HepG2 (cell line): ENCODE measurements around the gene CD68. TPM values are rescaled to one million over a fixed set of nuclear protein-coding genes. Genes with fewer than 3 reads are reported as not detected.
A peak's percentile ranks its signal among the peaks of the same experiment; 100 is the strongest.

Experiments used
- EED ChIP-seq: sonication (generic); formaldehyde crosslinking; IDR thresholded peaks from 2 replicates; pipeline ENCODE4 v1.5.0; 2020; ENCODE audit warnings: mild to moderate bottlenecking, missing genetic modification reagents
- HIVEP1 ChIP-seq: sonication (generic); formaldehyde crosslinking; IDR thresholded peaks from 2 replicates; pipeline ENCODE4 v1.4.0; 2020; ENCODE audit warnings: mild to moderate bottlenecking, missing genetic modification reagents
- HOXA7 ChIP-seq: sonication (generic); formaldehyde crosslinking; IDR thresholded peaks from 2 replicates; pipeline ENCODE4 v1.8.1; 2022; ENCODE audit warnings: mild to moderate bottlenecking, missing genetic modification reagents, moderate library complexity
- KLF13 ChIP-seq: sonication (generic); formaldehyde crosslinking; IDR thresholded peaks from 2 replicates; pipeline ENCODE4 v1.4.0; 2020; ENCODE audit warnings: mild to moderate bottlenecking, missing genetic modification reagents
- MAFF ChIP-seq: IDR thresholded peaks from 2 replicates; pipeline ENCODE4 v1.6.1; 2011; ENCODE audit warnings: low read depth, low read length, improper control_type of control experiment
- NFKBIZ ChIP-seq: IDR thresholded peaks from 2 replicates; pipeline ENCODE4 v1.6.1; 2018; ENCODE audit warnings: missing genetic modification reagents, missing compliant biosample characterization
- SAP130 ChIP-seq: IDR thresholded peaks from 2 replicates; pipeline ENCODE4 v1.6.1; 2016; ENCODE audit warnings: low read depth
- TBX3 ChIP-seq: fragments of 450-650 bp; IDR thresholded peaks from 2 replicates; pipeline ENCODE4 v1.6.1; 2017; ENCODE audit warnings: antibody characterized with exemption, mild to moderate bottlenecking, inconsistent platforms, borderline replicate concordance
- ZBTB20 ChIP-seq: sonication (generic); formaldehyde crosslinking; IDR thresholded peaks from 2 replicates; pipeline ENCODE4 v1.8.1; 2023; ENCODE audit warnings: missing genetic modification reagents, low read depth, mild to moderate bottlenecking, borderline replicate concordance
- ZBTB8A ChIP-seq: sonication (generic); formaldehyde crosslinking; IDR thresholded peaks from 2 replicates; pipeline ENCODE4 v1.4.0; 2020; ENCODE audit warnings: mild to moderate bottlenecking, low read depth, missing genetic modification reagents, borderline replicate concordance
- ZIK1 ChIP-seq: sonication (generic); formaldehyde crosslinking; IDR thresholded peaks from 2 replicates; pipeline ENCODE4 v1.5.0; 2020; ENCODE audit warnings: mild to moderate bottlenecking, low read depth, missing genetic modification reagents, borderline replicate concordance
- ZNF547 ChIP-seq: sonication (generic); formaldehyde crosslinking; IDR thresholded peaks from 2 replicates; pipeline ENCODE4 v1.5.1; 2020; ENCODE audit warnings: mild to moderate bottlenecking, missing genetic modification reagents
- ZNF549 ChIP-seq: sonication (generic); formaldehyde crosslinking; IDR thresholded peaks from 2 replicates; pipeline ENCODE4 v1.5.0; 2020; ENCODE audit warnings: missing genetic modification reagents
- ZNF605 ChIP-seq: sonication (generic); formaldehyde crosslinking; IDR thresholded peaks from 2 replicates; pipeline ENCODE4 v1.8.0; 2022; ENCODE audit warnings: mild to moderate bottlenecking, missing genetic modification reagents
- ZNF652 ChIP-seq: IDR thresholded peaks from 2 replicates; pipeline ENCODE4 v1.6.1; 2016; ENCODE audit warnings: low read depth, borderline replicate concordance
- ZNF660 ChIP-seq: sonication (generic); formaldehyde crosslinking; IDR thresholded peaks from 2 replicates; pipeline ENCODE4 v1.5.1; 2020; ENCODE audit warnings: mild to moderate bottlenecking, low read depth, missing genetic modification reagents, borderline replicate concordance
- ZNF788 ChIP-seq: sonication (generic); formaldehyde crosslinking; IDR thresholded peaks from 2 replicates; pipeline ENCODE4 v1.5.0; 2020; ENCODE audit warnings: mild to moderate bottlenecking, missing genetic modification reagents, borderline replicate concordance
- ZNF878 ChIP-seq: sonication (generic); formaldehyde crosslinking; IDR thresholded peaks from 2 replicates; pipeline ENCODE4 v1.8.1; 2023; ENCODE audit warnings: mild to moderate bottlenecking, missing genetic modification reagents, moderate library complexity
- polyA plus RNA-seq, 8 experiments: library from polyadenylated mRNA; depleted of rRNA in 3 of 8; stranded (reverse) in 7 of 8; unstranded in 1 of 8; fragments of >200 nt; fragmentation: Illumina TruSeq in 4 of 8; extraction: Trizol in 4 of 8; gene quantifications; 2 replicates each; pipeline versions ENCODE4 v1.2.1 to v1.2.3, GENCODE V29; 2011 to 2016; ENCODE audit warnings: low read depth in 4 of 8, missing spikeins in 1 of 8, mixed read lengths in 1 of 8; ENCODE audit not compliant: insufficient read depth in 1 of 8
- total RNA-seq, 5 experiments: library from RNA; depleted of rRNA; stranded (reverse); fragments of >200 nt; fragmentation: Illumina TruSeq; extraction: Trizol; gene quantifications; 2 replicates each; pipeline ENCODE4 v1.2.3, GENCODE V29; 2016; ENCODE audit warnings: low read depth in 1 of 5
- TF ChIP-seq, protein P1 (sequence below): IDR thresholded peaks from 2 replicates; pipeline ENCODE4 v1.4.0; 2020; ENCODE audit warnings: mild to moderate bottlenecking, missing genetic modification reagents
- TF ChIP-seq, protein P2 (sequence below): IDR thresholded peaks from 2 replicates; pipeline ENCODE4 v1.6.1; 2012; ENCODE audit warnings: low read length, improper control_type of control experiment
- TF ChIP-seq, protein P3 (sequence below): sonication (generic); formaldehyde crosslinking; IDR thresholded peaks from 2 replicates; pipeline ENCODE4 v1.9.0; 2022; ENCODE audit warnings: low read depth, missing genetic modification reagents

Gene CD68
- total and polyA plus RNA-seq, 2 of the 13 experiments (the other 11 are each of a cell fraction or from before 2014, with no cell fraction given), result 10.3 to 104 TPM

DNA sequence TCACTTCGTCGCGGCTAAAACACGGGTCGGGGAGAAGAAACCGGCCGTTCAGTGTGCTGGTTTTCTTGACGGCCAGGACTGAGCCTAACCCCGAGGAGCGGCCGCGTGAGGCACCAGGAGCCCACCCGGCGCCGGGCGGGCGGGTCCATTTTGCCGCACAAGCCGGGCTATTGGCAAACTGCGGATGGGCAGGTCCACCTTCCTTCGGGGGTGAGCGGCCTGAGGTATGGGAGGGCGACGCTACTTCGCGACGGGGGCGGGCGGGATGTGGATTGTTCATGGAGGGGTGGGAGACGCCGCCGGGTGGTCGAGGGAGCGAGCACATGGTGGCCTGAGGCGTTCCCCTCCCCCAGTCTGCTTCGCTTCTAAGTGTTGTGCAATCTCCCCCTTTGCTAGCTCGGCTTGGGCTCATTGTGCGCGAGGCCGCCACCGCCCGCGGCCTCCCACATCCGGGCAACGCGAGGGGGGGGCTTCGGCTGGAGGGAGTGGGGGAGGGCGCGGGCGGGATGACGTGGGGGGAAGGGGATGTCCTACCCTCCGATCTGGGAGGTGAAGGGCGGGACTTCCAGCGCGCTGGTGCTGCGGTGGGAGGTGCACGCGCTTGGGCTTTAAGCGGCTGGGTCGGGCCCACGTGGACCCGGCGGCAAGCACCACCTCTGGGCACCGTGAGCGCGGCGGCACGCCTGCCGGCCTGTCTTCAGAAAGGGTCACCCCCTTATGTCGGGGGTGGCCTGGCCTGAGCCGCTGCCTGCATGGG, 5.9 kb upstream of the CD68 start (continued):
- TF ChIP-seq NFKBIZ (CRISPR knock-in tag), result no peak; the same call in 1 of the 2 replicates
- TF ChIP-seq, protein P1, sequence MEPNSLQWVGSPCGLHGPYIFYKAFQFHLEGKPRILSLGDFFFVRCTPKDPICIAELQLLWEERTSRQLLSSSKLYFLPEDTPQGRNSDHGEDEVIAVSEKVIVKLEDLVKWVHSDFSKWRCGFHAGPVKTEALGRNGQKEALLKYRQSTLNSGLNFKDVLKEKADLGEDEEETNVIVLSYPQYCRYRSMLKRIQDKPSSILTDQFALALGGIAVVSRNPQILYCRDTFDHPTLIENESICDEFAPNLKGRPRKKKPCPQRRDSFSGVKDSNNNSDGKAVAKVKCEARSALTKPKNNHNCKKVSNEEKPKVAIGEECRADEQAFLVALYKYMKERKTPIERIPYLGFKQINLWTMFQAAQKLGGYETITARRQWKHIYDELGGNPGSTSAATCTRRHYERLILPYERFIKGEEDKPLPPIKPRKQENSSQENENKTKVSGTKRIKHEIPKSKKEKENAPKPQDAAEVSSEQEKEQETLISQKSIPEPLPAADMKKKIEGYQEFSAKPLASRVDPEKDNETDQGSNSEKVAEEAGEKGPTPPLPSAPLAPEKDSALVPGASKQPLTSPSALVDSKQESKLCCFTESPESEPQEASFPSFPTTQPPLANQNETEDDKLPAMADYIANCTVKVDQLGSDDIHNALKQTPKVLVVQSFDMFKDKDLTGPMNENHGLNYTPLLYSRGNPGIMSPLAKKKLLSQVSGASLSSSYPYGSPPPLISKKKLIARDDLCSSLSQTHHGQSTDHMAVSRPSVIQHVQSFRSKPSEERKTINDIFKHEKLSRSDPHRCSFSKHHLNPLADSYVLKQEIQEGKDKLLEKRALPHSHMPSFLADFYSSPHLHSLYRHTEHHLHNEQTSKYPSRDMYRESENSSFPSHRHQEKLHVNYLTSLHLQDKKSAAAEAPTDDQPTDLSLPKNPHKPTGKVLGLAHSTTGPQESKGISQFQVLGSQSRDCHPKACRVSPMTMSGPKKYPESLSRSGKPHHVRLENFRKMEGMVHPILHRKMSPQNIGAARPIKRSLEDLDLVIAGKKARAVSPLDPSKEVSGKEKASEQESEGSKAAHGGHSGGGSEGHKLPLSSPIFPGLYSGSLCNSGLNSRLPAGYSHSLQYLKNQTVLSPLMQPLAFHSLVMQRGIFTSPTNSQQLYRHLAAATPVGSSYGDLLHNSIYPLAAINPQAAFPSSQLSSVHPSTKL (CRISPR knock-in tag), result no peak; the same call in 1 of the 2 replicates
- no peak for TF ChIP-seq HOXA7 (CRISPR knock-in tag)
- no peak for TF ChIP-seq MAFF
- TF ChIP-seq, protein P2, sequence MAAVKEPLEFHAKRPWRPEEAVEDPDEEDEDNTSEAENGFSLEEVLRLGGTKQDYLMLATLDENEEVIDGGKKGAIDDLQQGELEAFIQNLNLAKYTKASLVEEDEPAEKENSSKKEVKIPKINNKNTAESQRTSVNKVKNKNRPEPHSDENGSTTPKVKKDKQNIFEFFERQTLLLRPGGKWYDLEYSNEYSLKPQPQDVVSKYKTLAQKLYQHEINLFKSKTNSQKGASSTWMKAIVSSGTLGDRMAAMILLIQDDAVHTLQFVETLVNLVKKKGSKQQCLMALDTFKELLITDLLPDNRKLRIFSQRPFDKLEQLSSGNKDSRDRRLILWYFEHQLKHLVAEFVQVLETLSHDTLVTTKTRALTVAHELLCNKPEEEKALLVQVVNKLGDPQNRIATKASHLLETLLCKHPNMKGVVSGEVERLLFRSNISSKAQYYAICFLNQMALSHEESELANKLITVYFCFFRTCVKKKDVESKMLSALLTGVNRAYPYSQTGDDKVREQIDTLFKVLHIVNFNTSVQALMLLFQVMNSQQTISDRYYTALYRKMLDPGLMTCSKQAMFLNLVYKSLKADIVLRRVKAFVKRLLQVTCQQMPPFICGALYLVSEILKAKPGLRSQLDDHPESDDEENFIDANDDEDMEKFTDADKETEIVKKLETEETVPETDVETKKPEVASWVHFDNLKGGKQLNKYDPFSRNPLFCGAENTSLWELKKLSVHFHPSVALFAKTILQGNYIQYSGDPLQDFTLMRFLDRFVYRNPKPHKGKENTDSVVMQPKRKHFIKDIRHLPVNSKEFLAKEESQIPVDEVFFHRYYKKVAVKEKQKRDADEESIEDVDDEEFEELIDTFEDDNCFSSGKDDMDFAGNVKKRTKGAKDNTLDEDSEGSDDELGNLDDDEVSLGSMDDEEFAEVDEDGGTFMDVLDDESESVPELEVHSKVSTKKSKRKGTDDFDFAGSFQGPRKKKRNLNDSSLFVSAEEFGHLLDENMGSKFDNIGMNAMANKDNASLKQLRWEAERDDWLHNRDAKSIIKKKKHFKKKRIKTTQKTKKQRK, result no peak
- TF ChIP-seq, protein P3, sequence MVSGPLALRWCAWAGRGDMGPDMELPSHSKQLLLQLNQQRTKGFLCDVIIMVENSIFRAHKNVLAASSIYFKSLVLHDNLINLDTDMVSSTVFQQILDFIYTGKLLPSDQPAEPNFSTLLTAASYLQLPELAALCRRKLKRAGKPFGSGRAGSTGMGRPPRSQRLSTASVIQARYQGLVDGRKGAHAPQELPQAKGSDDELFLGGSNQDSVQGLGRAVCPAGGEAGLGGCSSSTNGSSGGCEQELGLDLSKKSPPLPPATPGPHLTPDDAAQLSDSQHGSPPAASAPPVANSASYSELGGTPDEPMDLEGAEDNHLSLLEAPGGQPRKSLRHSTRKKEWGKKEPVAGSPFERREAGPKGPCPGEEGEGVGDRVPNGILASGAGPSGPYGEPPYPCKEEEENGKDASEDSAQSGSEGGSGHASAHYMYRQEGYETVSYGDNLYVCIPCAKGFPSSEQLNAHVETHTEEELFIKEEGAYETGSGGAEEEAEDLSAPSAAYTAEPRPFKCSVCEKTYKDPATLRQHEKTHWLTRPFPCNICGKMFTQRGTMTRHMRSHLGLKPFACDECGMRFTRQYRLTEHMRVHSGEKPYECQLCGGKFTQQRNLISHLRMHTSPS (CRISPR knock-in tag), result no peak
- peak; percentile 95 for TF ChIP-seq SAP130 (CRISPR knock-in tag)
- no peak for TF ChIP-seq EED (CRISPR knock-in tag)
- TF ChIP-seq HIVEP1 (CRISPR knock-in tag), result peak; percentile 84; the same call in 1 of the 2 replicates
- no peak for TF ChIP-seq TBX3
- no peak for TF ChIP-seq ZBTB8A (CRISPR knock-in tag)
- TF ChIP-seq ZNF605 (CRISPR knock-in tag), result no peak
- peak; percentile 44; the same call in 1 of the 2 replicates for TF ChIP-seq ZBTB20 (CRISPR knock-in tag)
- TF ChIP-seq ZNF547 (CRISPR knock-in tag), result peak; percentile 66; the same call in 1 of the 2 replicates
- TF ChIP-seq ZNF788 (CRISPR knock-in tag), result peak; percentile 78; the same call in 1 of the 2 replicates
- TF ChIP-seq ZIK1, result peak; percentile 83; the same call in 1 of the 2 replicates
- no peak for TF ChIP-seq ZNF652 (CRISPR knock-in tag)
- TF ChIP-seq KLF13 (CRISPR knock-in tag), result no peak; the same call in 1 of the 2 replicates
- TF ChIP-seq ZNF549, result no peak
- TF ChIP-seq ZNF660, result no peak
- TF ChIP-seq ZNF878, result peak; percentile 23; the same call in 1 of the 2 replicates
